Right cardiac atrium (tissue), 5 donors: ENCODE results near the gene PRKCE. TPM values are rescaled to one million over a fixed set of nuclear protein-coding genes. Genes with fewer than 3 reads are reported as not detected.

Source experiments
- ATAC-seq, 2 donors: fragments of 200-7000 bp; cut with Tn5 transposase; one replicate each; pipeline versions ENCODE4 v1.8.0 to v1.9.1; 2020; ENCODE audit warnings: moderate library complexity in 2 of 2, mild to moderate bottlenecking in 1 of 2
- DNase-seq, 3 donors: peaks; one replicate each; pipeline ENCODE4 v3.0.0-alpha.2; 2020
- H3K27ac ChIP-seq: one replicate; pipeline ENCODE4 v1.5.1; 2013; ENCODE audit warnings: mild to moderate bottlenecking, low read length, control low read depth, moderate library complexity
- H3K27me3 ChIP-seq: one replicate; pipeline ENCODE4 v1.6.1; 2013; ENCODE audit not compliant: control insufficient read depth, insufficient read depth
- H3K4me1 ChIP-seq: one replicate; pipeline ENCODE4 v1.6.1; 2013; ENCODE audit warnings: low read length; ENCODE audit not compliant: control insufficient read depth, insufficient read depth
- H3K4me3 ChIP-seq: one replicate; pipeline ENCODE4 v1.5.1; 2013; ENCODE audit warnings: low read length, control low read depth
- H3K9me3 ChIP-seq: one replicate; pipeline ENCODE4 v1.6.1; 2013; ENCODE audit warnings: low read length; ENCODE audit not compliant: control insufficient read depth
- WGBS: extraction: QIAGEN DNeasy Blood & Tissue Kit; methylation state at CpG from one replicate; pipeline ENCODE4 v1.1.7; 2013; 5-methylcytosine and 5-hydroxymethylcytosine counted together
- intact Hi-C, 4 donors: fragments of 100-400 bp; cut with DNase I; formaldehyde crosslinking; loops; one replicate each; pipeline versions ENCODE4 v1.11.0 to v1.14.0; 2022 to 2023
- polyA plus RNA-seq: library from polyadenylated mRNA; stranded (reverse); fragments of 200-250 nt; gene quantifications from one replicate; pipeline ENCODE4 v1.2.3, GENCODE V29; 2013
- total RNA-seq, 4 donors: library from RNA; stranded (reverse); fragmentation: NEBNext Ultra II Directional; extraction: Animal tissue kit (Norgen Biotek cat#: 25700); gene quantifications; one replicate each; pipeline ENCODE4 v1.2.1, GENCODE V29; 2021
- donor health status: healthy with polysubstance abuse.
- donor health status: DM: no; HTN: yes; CAD: no.
- donor health status: DM: no; HTN: no; CAD: no.
- donor health status: DM: no; HTN: yes; CAD: no; lungs with severe emphysema.
- donor health status: DM: yes; HTN: yes; CAD: no.

Gene PRKCE
- total and polyA plus RNA-seq, 5 donors: 5.5 to 19.7 (median 18.7) TPM

GRCh38 chr2:46135958-46136357 lies 484.5 kb downstream of the PRKCE start:
- intact Hi-C loops: loop anchor here in 1 of 4 donors (10.0 kb wide), 1 partner anchor 71 kb away; no protein-coding TSS in a partner anchor
- DNase-seq: peak in 2 of 3 donors; percentile 38 to 75

DNA sequence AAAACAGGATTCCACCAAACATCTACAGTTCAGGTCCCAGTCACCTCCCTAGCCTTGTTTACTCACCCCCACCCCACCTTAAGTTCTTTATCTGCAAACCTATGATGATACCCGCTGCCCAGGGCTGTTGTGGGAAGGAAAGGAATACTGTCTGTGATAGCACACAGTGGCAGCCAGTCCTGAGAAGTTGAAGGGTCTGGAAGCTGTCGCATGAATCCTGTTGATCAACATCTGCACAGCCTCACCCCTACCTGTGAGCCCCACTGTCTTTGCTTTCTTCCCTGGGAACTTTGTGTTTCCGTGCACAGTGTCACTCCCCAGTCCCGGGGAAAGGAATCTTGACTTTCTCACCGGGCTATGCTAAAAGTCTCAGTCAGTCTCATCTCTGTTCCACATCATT lies 485.0 kb downstream of the PRKCE start:
- H3K9me3 ChIP-seq: no peaks in the 10 kb centered on the region
- WGBS: 72% methylated on average over 5 of the region's 5 CpGs
- peaks cover 17% of the 10 kb centered on the region for H3K4me1 ChIP-seq
- intact Hi-C loops: loop anchor here in 1 of 4 donors (10.0 kb wide), 1 partner anchor 72 kb away; no protein-coding TSS in a partner anchor
- no peaks in the 10 kb centered on the region for H3K27me3 ChIP-seq
- H3K27ac ChIP-seq: peak overlapping the region; percentile 79
- ATAC-seq (peak in 1 of 2 donors; percentile 5), DNase-seq (no peak)
- no peak overlapping the region for H3K4me3 ChIP-seq

More at GRCh38 chr2:46135958-46136357, 484.5 kb downstream of the PRKCE start:
- Histone ChIP-seq H3K27ac (peak overlapping the region; percentile 89), H3K9me3 (no peaks in the 10 kb centered on the region), H3K4me3 (no peak overlapping the region), H3K27me3 (no peaks in the 10 kb centered on the region), H3K4me1 (peaks cover 17% of the 10 kb centered on the region)
- ATAC-seq: peak; percentile 84 to 87
- 39% methylated on average over 6 of the region's 6 CpGs for WGBS

GRCh38 chr2:46136953-46137352 lies 485.5 kb downstream of the PRKCE start:
- intact Hi-C loops: loop anchor here in 1 of 4 donors (10.0 kb wide), 1 partner anchor 72 kb away; no protein-coding TSS in a partner anchor
- Histone ChIP-seq H3K4me3 (no peak overlapping the region), H3K9me3 (no peaks in the 10 kb centered on the region), H3K4me1 (peaks cover 17% of the 10 kb centered on the region), H3K27ac (peak overlapping the region; percentile 12), H3K27me3 (no peaks in the 10 kb centered on the region)
- no peak for DNase-seq
- WGBS: 75% methylated on average over 2 of the region's 2 CpGs
- no peak for ATAC-seq

DNA sequence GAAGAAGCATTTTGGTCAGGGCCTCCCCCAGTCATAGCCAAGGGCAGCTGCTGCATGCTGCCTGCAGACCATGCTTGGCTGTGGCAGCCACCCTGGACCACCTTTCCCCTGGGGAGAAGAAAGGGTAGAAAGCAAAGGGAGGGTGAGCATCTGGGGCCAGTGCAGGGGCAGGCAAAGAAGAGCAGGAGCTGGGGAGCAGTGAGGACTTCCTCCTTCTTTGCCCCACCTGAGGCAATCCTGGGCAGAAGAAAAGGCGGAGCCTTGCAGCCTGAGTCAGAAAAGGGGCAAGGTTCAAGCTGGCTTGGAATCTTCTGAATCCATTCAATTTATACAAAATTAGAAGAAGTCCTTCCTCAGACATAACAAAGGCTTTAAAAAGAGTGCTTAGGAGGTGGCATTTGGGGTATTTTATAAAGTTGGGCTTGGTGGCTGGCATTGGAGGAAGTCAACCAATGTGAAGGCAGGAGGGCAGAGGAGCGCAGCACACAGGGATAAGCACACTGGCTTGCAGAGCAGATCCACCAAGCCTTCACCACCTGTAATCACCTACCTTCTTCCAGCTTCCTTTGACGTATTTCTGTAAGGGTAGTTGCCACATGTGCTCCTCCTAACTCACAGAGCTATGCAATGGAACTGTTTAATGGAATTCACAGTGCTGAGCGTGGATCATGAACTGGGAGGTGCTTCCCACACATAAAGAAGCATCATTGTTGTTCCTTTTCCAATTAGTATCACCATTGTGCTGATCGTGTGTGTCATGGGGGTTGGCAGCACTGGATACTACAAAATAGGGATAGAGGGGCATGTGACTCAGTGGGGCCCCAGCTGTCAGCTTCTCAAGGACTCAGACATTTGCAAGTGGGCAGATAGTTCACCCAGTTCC lies 491.3 kb downstream of the PRKCE start:
- Histone ChIP-seq H3K27me3 (no peaks in the 10 kb centered on the region), H3K27ac (no peak overlapping the region), H3K9me3 (no peaks in the 10 kb centered on the region), H3K4me1 (peaks cover 6% of the 10 kb centered on the region), H3K4me3 (no peak overlapping the region)
- intact Hi-C loops: no loop called here
- ATAC-seq (peak in 1 of 2 donors; percentile 29), DNase-seq (no peak)
- 87% methylated on average over 5 of the region's 5 CpGs for WGBS

DNA sequence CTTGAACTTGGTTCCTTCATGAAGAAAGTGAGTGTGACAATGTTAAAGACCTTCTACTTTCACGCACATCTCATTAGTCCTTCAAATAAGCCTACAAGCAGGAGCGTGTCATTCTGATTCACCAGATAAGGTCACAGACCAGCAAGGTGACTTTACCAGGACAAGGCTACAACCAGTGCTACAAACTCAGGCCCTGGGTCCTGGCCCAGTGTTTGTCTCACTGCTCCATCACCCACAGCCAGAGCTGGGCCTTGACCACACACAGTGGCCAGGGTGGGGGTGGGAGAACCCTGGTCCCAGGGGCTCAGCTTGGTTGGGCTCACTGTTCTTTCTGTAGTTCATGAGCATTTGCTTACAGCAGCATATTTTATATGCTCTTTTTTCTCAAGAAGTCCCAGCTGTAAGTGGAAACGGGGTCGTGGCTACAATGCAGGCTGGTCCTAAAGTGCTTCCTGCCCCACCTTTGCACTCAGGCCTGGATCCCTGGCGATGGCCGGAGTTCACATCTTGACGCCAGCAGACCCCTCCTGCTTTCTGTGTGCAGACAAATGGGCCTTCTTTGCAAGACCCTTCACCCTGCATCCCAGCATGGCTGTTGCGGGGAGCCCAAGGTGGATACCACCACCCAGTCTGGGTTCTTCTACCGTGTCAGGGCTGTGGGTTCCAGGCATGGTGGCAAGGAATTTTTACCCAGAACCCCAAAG lies 492.1 kb downstream of the PRKCE start:
- intact Hi-C loops: no loop called here
- ATAC-seq (no peak), DNase-seq (no peak)
- 90% methylated on average over 9 of the region's 9 CpGs for WGBS
- Histone ChIP-seq H3K27ac (no peak overlapping the region), H3K4me1 (peaks cover 6% of the 10 kb centered on the region), H3K9me3 (no peaks in the 10 kb centered on the region), H3K27me3 (no peaks in the 10 kb centered on the region), H3K4me3 (no peak overlapping the region)

DNA sequence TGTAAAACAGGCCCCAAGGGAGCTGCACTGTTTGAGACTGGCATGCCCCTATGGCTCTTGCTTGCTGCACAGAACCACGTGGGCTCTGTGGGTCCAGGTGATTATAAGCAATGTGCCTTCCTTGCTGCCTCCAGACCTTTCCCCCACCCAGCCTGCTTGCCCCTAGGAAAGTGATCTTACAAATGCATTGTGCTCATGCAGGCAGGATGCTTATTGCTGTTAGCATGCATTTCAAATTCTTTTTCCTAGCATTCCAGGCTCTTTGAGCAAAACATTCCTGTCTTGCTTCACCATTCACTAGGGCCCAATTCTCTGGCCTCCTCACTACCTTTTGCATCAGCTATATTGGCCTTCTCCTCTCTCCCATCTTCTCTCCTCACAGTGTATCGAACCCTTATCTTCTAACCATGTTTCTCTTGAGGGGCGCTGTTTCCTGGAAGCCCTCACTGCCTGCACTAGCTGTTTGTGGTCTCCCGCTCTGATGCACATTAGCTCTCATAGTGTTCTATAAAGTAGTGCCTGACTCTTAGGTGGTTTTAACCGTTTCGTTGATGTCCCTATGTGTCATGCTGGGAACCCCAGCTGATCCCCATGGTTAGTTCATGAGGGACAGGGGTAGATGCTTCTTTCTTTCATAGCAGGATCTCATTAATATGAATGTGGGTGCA lies 492.8 kb downstream of the PRKCE start:
- WGBS: 92% methylated on average over 6 of the region's 6 CpGs
- ATAC-seq: no peak

GRCh38 chr2:46145017-46145416 lies 493.5 kb downstream of the PRKCE start:
- H3K4me1 ChIP-seq: peaks cover 6% of the 10 kb centered on the region
- no peak for DNase-seq
- no peaks in the 10 kb centered on the region for H3K27me3 ChIP-seq
- H3K27ac ChIP-seq: no peak overlapping the region
- intact Hi-C loops: no loop called here
- no peak for ATAC-seq
- H3K4me3 ChIP-seq: no peak overlapping the region
- WGBS: 96% methylated on average over 5 of the region's 5 CpGs
- no peaks in the 10 kb centered on the region for H3K9me3 ChIP-seq

More for the DNA sequence above, 492.8 kb downstream of the PRKCE start:
- H3K9me3 ChIP-seq: no peaks in the 10 kb centered on the region
- intact Hi-C loops: no loop called here
- H3K4me1 ChIP-seq: peaks cover 6% of the 10 kb centered on the region
- DNase-seq: no peak
- no peak overlapping the region for H3K27ac ChIP-seq
- no peak overlapping the region for H3K4me3 ChIP-seq
- no peaks in the 10 kb centered on the region for H3K27me3 ChIP-seq

- intact Hi-C loops: no loop called here
- Histone ChIP-seq H3K4me3 (no peak overlapping the region), H3K9me3 (no peaks in the 10 kb centered on the region), H3K27ac (no peak overlapping the region), H3K4me1 (peaks cover 6% of the 10 kb centered on the region), H3K27me3 (no peaks in the 10 kb centered on the region)
- ATAC-seq (no peak), DNase-seq (no peak)
Measured at GRCh38 chr2:46145840-46146239, 494.4 kb downstream of the PRKCE start.

GRCh38 chr2:46146866-46147502 lies 495.5 kb downstream of the PRKCE start:
- ATAC-seq (no peak), DNase-seq (no peak)
- Histone ChIP-seq H3K4me3 (no peak overlapping the region), H3K9me3 (no peaks in the 10 kb centered on the region), H3K27me3 (no peaks in the 10 kb centered on the region), H3K27ac (no peak overlapping the region), H3K4me1 (peaks cover 6% of the 10 kb centered on the region)
- intact Hi-C loops: no loop called here
- WGBS: 71% methylated on average over 4 of the region's 4 CpGs

GRCh38 chr2:46147626-46148368 lies 496.3 kb downstream of the PRKCE start:
- peaks cover 4% of the 10 kb centered on the region for H3K4me1 ChIP-seq
- no peak overlapping the region for H3K4me3 ChIP-seq
- WGBS: 96% methylated on average over 6 of the region's 6 CpGs
- H3K9me3 ChIP-seq: no peaks in the 10 kb centered on the region
- intact Hi-C loops: no loop called here
- DNase-seq (no peak), ATAC-seq (no peak)
- H3K27ac ChIP-seq: no peak overlapping the region
- H3K27me3 ChIP-seq: no peaks in the 10 kb centered on the region
